ENCODE results near the gene DRC7.
"Not testable (repeated sequence)": the region's sequence is repeated elsewhere in the genome, so short reads cannot be mapped to it uniquely, and the experiment has no call there.

The DRC7 gene

DNA sequence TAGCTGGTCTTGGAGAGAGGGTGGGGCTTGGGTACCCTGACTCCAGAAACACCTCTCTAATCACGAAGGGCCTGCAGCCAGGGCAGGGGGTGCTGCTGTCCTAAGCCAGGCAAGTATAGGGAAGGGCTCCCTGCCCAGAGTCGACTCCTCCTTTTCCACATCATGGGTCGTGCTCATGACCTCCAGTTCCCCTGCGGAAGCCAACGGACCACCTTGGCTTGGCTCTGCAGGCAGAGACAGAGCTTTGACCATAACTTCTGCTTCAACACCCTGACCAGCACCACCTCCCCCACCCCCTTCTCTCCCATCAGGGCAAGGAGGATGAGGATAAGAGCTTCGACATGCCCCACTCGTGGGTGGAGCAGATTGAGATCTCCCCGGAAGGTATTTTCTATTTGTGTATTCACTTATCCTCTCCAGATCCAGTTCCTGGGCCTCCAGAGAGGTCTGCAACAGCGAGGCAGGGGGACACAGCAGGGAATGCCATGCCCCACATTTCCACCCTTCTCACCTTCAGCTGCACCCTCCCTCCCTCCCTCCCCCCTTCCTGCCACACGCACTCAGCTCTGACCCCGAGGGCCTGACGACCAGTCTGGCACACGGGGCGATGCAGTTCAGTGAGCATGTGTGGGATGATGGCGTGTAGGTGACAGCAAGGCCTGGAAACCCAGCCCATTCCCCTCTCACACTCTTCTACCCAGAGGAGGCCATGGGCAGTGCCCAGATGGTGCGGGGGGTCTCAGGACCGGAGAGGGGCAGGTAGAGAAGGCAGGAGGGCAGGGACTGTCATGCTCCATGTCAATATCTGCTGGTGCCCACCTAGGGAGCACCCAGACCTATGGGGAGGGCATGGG, 27.0 kb downstream of the DRC7 start:
- DNase-seq, result no peak

- no peak for DNase-seq
These were observed 27.5 kb downstream of the DRC7 start for GRCh38 chr16:57722210-57722499.

GRCh38 chr16:57722651-57723050, 28.0 kb downstream of the DRC7 start:
- DNase-seq, result no peak

DNA sequence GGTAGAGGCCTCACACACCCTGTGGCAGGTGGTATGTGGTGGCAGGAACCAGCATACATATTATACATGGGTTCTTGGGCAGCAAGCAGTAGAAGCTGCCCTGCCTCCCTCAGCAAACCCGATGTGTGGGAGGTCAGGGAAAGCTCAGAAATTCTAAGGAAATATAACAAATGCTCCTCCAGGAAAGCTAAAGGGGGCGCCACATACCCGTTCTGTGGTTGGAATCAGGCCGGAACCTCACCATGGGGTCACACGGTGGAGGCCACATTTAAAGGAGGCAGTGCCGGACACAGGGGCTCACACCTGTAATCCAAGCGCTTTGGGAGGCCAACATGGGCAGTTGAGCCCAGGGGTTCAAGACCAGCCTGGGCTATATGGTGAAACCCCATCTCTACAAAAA, 28.6 kb downstream of the DRC7 start:
- no peak for DNase-seq

DNA sequence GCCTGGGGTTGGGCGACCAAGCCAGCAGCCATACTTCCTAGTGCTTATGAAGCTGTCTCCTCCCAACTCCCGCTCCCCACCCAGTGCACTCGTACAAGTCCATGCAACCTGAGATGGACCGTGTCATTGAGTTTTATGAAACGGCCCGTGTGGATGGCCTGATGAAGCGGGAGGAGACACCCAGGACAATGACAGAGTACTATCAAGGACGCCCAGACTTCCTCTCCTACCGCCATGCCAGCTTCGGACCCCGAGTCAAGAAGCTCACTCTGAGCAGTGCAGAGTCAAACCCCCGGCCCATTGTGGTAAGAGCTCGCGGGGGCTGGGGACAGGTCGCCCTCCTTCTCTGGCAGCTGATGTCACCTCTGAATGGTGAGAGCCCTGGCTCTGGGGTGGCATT, 29.9 kb downstream of the DRC7 start:
- DNase-seq, result no peak

- no peak for DNase-seq
These were observed 30.5 kb downstream of the DRC7 start for GRCh38 chr16:57725151-57725550.

DNA sequence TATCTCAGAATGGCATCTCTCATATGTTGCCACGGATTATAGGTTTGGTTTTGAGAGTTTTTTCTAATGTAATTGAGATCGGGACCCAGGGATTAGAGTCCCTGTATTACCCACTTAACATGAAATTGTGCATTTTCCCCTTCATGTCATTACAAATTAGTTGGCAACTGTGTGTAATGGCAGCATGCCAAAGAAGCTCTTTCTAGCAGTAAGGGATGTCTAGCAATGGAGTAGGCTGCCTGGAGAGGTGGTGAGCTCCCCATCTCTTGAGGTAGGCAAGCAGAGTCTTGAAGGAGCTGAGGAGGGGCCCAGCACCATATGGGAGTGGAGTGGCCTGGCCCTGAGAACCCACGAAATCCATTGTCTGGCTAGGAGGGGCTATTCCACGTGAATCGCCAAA, 30.9 kb downstream of the DRC7 start:
- no peak for DNase-seq

DNA sequence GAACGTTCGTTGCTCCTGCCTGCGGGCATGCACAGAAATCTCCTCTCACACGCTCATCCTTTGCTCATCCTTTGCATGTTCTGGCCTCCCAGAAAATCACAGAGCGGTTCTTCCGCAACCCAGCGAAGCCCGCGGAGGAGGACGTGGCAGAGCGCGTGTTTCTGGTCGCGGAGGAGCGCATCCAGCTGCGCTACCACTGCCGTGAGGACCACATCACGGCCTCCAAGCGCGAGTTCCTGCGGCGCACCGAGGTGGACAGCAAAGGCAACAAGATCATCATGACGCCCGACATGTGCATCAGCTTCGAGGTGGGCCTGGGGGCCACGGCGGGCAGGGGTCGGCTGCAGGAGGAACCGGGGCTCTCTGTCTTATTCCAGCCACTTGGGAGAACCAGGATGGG, 31.4 kb downstream of the DRC7 start:
- DNase-seq, result no peak

- no peak for DNase-seq
These were observed 31.9 kb downstream of the DRC7 start for GRCh38 chr16:57726433-57726947.

- DNase-seq, result no peak
These were observed 33.0 kb downstream of the DRC7 start for GRCh38 chr16:57727610-57728009.

- no peak for DNase-seq
These were observed 34.0 kb downstream of the DRC7 start for GRCh38 chr16:57728336-57729181.

DNA sequence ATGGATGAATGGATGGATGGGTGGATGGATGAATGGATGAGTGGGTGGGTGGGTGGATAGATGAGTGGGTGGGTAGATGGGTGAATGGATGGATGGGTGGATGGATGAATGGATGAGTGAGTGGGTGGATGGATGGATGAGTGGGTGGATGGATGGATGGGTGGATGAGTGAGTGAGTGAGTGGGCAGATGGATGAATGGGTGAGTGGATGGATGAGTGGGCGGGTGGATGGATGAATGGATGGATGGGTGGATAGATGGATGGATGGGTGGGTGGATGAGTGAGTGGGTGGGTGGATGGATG, 34.5 kb downstream of the DRC7 start:
- no peak for DNase-seq

GRCh38 chr16:57729852-57730251, 35.2 kb downstream of the DRC7 start:
- not testable (repeated sequence) for DNase-seq

GRCh38 chr16:57730771-57731730, 36.4 kb downstream of the DRC7 start:
- DNase-seq, result no peak

GRCh38 chr16:57732037-57732436, 37.4 kb downstream of the DRC7 start:
- DNase-seq, result no peak

GRCh38 chr16:57732714-57733113, 38.1 kb downstream of the DRC7 start:
- no peak for DNase-seq

GRCh38 chr16:57734308-57734924, 39.8 kb downstream of the DRC7 start:
- no peak for DNase-seq

DNA sequence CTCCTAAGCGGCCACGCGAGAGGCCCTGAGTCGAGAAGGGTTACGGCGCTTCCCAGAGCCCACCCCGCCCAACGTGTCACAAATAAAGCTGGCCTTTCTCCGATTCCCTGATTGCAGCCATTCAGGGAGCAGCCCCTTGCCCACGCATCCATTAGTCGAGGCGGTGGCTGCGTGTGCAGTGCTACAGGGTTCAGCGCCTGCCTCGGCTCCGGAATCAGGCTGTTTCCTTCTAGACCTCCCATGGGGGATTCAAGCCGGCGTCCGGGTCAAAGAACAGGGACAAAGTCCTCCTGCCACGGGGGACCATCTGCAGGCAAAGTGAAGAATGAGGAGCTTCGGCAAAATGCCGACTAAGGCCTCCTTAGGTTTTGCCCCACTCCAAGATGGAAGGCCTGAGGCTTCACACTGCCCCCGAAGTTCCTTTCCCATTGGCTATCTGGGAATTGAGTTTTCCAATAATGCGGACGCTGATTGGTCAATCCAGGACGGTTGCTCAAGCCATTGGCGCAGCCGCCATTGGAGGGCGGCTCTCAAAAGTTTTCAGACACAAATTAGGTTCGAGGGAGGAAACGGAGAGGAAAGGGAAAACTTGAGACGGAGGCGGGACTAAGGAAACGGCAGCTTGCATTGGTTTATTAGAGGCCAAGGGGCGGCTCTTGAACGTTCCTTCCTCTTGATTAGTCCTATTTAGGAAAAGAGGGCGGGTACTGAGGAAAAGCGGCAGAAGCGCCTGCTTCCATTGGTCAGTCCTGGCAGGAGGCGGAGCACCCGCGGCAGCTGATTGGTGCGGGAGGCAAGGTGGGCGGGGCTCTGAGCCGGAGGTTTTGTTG, 40.5 kb downstream of the DRC7 start:
- DNase-seq, result peak; percentile 89

DNA sequence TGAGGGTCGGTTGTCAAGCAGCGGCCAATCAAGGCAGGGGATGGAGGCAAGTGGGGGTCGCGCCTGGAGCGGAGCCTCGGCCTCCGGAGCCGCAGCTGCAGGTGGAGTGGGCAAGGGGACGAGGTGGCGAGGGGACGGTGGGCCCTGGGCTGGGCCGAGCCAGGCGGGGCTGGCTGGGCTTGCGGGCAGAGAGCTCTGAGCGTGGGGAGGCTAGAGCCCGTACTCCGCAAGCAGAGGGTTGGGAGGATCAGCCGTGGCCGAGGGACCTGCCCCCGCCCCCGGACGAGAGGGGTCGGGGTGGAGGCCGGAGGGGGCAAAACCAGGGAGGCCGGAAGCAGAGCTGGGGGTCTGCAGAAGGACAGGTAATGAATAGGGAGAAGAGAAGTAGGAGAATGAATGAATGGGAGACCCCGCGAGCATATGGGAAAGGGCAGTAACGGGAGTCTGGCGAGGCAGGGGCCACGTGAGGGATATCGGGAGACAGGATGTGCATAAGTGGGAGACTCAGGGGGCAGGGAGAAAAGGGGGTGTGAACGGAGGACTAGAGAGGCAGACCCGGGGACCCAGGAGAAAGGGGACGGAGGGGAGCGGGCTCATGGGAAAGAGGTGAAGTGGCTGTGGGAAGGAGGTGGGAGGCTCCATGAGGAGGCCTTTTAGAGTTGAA, 41.3 kb downstream of the DRC7 start, which contains the start of gene KATNB1:
Gene KATNB1, plus strand, starts transcription at position 16 of the 664 bp plus-strand sequence. CDS start 1,474 bp downstream, outside the sequence.
- no peak for DNase-seq

GRCh38 chr16:57736419-57737351, 42.1 kb downstream of the DRC7 start:
- no peak for DNase-seq
